CD4-positive, alpha-beta T cell treated with Interleukin-17A for 1 hour (primary cell): ENCODE data around the gene EFNA1.

Experiments
- DNase-seq: peaks from one replicate; pipeline ENCODE4 v3.0.0-alpha.2; 2020

EFNA1 gene

DNA sequence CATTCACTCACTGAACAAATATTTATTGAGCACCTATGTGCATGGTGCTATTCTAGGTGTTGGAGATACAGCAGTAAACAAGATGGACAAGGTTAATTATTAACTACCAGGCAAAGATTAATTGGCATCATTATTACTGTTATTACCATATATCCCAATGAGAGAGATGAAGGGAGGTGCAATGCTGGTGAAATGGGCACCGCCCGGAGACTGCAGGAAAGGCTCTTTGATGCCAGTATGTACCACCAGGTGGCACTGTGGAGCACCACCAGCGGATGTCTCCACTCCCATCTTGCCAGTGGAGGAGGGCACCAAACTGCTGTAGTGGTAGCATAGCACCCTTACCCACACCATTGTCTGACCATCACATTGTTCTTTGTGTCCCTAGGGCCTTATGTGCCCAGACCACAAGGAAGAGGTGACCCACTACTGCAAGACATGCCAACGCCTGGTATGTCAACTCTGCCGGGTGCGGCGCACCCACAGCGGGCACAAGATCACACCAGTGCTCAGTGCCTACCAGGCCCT lies 48.9 kb downstream of the EFNA1 start:
- peak; percentile 86 for DNase-seq

DNA sequence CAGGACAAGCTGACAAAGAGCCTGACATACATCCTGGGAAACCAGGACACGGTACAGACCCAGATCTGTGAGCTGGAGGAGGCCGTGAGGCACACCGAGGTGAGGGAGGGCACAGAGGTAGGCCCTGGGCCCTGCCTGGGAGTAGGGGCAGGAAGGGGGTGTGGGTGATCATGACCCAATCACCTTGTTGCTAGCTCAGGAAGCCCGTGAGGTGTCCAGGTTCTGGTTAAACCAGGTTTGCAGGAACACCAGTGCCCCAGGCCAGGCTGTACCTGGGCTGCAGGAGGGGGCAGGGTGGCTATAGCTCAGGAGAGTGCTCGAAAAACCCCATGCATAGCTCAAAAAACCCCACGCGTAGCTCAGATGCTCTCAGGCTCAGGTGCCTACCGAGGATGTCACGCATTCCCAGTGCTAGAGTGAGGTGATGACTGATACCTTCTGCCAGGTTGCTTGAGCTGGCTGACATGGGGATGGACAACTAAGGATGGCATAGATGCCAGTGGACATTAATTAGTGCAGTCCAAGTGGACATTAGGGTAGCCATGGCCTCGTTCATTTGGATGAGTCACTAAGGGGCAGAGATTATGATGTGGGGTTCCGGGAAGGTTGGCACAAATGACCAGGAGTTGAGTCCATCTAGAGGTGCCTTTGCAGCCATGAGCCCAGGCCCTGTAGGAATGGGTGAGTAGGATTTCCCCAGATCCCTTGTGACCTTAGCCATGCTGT lies 49.7 kb downstream of the EFNA1 start:
- DNase-seq = no peak

GRCh38 chr1:155177918-155178281 lies 50.2 kb downstream of the EFNA1 start:
- no peak for DNase-seq

GRCh38 chr1:155178441-155179111 lies 50.9 kb downstream of the EFNA1 start:
- no peak for DNase-seq

GRCh38 chr1:155179112-155180031 lies 51.7 kb downstream of the EFNA1 start:
- DNase-seq = no peak

GRCh38 chr1:155181371-155182051 lies 53.8 kb downstream of the EFNA1 start:
- no peak for DNase-seq

GRCh38 chr1:155182052-155182550 lies 54.4 kb downstream of the EFNA1 start:
- no peak for DNase-seq

- DNase-seq = no peak
Observed at GRCh38 chr1:155183775-155184221, 56.1 kb downstream of the EFNA1 start.

DNA sequence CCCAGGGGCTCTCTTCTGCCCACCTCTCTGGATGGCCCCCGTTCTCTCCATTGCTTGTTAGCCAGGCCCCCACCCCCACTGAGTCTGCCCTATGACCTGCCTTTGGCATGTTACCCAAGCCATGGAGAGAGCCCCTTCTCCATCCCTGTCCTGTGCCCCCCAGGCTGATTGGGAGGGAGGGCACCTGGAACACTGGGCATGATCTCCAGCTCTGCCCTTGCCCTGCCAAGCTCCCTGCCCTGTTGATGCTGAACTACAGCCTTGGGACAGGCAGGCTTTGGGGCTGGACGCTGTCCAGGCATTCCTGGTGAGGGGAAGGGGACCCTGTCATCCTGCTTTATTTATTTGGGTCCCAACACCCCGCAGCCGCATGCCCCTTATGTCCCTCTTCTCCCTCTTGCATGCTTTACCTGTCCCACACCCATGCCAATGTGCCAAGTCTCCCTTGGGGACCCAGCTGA lies 56.7 kb downstream of the EFNA1 start:
- DNase-seq = no peak
